Activated CD4-positive, CD25-positive, alpha-beta regulatory T cell treated with anti-CD3 and anti-CD28 coated beads, Interleukin-2, amount 50 U/mL, for 72 hours (primary cell): ENCODE measurements around the gene RNF212B.
A peak's percentile ranks its signal among the peaks of the same experiment; 100 is the strongest.

ENCODE experiments used
- DNase-seq: peaks from one replicate; pipeline ENCODE4 v3.0.0; 2021

Gene RNF212B

DNA sequence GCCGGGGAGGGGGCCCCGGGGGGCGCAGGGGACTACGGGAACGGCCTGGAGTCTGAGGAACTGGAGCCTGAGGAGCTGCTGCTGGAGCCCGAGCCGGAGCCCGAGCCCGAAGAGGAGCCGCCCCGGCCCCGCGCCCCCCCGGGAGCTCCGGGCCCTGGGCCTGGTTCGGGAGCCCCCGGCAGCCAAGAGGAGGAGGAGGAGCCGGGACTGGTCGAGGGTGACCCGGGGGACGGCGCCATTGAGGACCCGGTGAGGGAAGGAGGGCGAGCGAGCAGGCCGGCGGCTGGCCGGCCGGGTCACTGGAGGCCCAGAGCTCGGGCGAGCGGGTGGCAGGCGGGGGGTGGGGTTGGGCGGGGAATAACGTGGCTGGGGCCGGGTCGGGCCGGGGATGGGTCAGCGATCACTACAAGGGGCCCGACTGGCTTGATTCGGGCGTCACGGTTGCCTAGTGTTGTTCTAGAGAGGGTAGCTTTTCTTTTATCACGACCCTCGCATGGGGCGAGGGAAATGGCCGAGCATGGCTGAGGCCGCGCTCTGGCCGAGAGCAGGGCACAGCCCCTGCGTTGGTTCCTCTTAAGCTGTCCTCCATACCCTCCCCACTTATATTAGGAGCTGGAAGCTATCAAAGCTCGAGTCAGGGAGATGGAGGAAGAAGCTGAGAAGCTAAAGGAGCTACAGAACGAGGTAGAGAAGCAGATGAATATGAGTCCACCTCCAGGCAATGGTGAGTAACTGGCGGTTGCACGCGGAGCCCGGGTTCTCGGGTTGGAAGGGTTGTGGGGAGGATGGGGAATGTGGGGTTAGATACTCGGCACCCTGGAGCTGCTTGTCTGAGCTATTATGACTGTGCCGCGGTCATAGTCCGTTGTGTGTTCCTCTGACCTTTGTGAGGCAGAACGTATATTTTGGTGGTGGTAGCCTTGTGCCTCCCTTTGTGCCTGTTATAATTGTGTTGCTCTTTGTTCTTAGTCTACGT lies 84.1 kb downstream of the RNF212B start:
- DNase-seq: peak; percentile 68
